ENCODE results near the gene SLC6A13.
"Not testable (repeated sequence)": the region's sequence is repeated elsewhere in the genome, so short reads cannot be mapped to it uniquely, and the experiment has no call there.

The SLC6A13 gene

GRCh38 chr12:263574-263973 is 938 bp upstream of the SLC6A13 start:
- DNase-seq, result no peak

DNA sequence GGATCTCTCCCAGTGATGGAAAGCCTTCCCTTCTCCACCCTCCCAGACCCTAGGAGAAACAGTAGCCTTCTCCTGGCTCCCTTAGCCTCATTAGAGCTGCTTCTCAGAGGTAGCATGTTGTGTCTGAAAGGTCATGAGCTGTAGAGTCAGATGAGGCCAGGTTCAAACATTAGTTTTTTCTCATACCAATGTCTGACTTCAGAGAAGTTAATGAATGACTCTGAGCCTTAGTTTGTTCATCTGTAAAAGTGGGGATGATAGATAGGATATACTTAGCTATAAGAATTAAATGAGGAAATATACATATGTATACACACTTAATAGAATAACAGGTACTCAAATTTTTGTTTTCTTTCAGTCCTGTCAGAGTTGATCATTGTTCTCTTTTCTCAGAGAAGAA is 523 bp downstream of the SLC6A13 start:
- no peak for DNase-seq

DNA sequence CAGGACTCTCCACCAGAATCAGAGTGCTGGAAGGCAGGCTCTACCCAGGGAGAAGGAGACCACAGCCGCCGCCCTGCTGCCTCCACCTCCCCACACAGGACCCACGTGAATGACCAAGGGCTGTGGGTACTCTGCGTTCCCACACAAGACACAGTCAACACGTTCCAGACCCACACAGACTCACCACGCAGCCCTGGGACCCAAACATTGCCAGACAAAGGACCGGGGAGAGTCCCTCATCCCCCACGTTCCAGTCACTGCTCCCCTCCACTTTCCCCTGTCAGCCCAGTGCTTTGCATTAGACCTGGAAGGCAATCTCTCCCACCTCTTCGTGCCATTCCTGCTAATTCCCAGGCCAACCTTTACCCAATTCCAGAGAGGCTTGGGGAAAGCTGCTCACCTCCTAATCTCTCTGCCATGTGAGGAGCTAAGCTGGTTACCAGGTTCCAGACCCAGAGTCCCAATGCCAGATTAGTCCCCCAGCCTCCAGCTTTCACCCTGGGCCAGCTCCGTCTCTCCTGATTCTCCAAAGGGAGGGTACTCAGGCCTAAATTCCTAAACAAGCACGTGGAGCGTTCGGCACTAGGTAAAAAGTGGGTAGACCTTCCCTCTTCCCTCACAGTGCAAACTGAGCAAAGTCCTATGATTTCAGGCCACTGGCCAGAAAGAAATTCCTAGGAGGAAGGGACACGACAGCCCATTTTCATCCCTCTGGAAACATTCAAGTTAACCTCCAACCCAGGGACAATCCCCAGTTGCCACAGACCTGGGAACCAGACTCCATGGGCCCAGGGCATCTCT is 4.9 kb downstream of the SLC6A13 start:
- no peak for DNase-seq

GRCh38 chr12:256958-257357 is 5.7 kb downstream of the SLC6A13 start:
- DNase-seq, result no peak

DNA sequence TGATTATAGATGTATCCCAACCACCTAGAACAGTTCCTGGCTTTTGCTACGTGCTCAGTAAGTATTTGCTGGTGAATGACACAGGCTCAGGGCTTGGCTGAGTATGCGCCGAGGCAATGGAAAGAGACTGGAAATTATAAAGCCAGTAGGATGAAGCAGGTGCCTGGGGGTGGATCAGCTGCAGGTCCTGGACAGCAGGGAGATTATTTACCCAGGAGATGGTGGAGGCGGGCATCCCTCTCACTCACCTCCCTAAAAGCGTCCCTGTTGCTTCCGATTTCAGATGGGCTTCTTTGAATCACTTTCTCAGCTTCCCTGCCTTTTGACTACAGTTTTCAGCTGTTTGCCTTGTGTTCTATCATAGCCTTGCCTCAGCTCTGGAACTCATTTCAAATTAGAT is 6.4 kb downstream of the SLC6A13 start:
- DNase-seq, result no peak

DNA sequence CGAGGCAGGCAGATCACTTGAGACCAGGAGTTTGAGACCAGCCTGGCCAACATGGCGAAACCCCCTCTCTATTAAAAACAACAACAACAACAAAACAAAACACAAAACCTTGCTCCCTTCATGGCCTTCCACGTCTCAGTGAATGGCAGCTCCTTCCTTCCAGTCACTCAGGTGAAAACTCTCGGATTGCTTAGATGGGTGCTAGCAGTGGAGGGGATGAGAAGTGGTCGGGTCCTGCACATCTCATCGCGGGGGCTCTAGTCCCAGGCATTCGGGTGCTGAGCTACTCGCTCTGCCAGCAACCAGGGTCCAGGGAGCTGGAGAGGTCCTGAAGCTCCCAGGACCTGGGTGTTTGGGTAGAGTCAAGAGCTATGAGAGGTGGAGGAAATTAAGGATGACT is 7.7 kb downstream of the SLC6A13 start:
- no peak for DNase-seq

DNA sequence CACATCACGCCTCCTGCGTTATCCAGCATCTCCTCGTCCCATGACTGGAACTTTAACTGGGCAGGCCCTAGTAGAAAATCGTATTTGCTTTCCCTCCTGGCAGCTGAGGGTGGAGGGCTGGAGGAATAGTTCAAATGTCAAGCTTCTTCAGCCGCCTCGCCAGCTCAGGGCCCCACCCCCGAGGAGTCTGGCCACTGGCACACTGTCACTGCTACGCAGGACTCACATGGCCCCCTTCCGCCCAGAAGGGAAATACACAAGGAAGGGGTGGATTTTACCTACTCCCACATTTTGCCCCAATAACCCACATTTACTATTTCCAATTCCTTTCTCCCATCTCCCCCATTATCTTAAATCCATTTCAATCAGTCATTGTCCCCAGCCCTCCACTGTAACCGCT is 8.6 kb downstream of the SLC6A13 start:
- no peak for DNase-seq

GRCh38 chr12:253116-253831 is 9.4 kb downstream of the SLC6A13 start:
- DNase-seq, result no peak

- DNase-seq, result no peak
These were observed 10.0 kb downstream of the SLC6A13 start for GRCh38 chr12:252636-253035.

DNA sequence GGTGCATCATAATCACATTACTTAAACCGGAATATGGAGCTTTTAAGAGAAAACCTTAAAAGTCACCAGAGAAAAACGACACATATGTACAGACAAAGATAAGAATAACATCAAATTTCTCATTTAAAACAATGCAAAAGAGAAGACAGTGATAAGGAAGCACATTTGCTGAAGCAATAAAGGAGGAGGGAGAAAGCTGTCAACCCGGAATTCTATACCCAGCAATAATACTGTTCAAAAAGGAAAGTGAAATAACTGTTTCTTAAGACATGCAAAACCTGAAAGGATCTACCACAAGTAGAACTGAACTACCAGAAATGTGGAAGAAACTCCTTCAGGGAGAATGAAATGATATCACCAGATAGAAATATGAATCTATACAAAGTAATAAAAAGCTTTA is 15.4 kb downstream of the SLC6A13 start:
- no peak for DNase-seq

GRCh38 chr12:243381-243780 is 19.3 kb downstream of the SLC6A13 start:
- no peak for DNase-seq

DNA sequence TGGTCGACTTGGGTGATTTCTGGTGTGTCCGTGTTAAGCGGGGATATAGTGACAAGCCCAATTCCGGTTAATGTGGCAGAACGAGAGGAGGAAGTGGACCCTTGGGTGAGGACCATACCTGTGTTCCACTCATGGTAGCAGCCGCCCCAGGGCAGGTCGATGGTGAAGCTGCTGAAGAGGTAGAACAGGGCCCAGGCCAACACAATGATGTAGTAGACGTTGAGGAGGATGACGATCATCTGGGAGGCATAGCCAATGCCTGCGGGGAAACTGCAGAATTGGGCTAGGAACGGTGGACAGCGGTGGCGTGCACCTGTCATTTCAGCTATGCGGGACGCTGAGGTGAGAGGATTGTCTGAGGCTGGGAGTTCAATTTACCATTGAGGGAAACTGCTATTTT is 20.1 kb downstream of the SLC6A13 start:
- no peak for DNase-seq

GRCh38 chr12:241266-241665 is 21.4 kb downstream of the SLC6A13 start:
- DNase-seq, result no peak

DNA sequence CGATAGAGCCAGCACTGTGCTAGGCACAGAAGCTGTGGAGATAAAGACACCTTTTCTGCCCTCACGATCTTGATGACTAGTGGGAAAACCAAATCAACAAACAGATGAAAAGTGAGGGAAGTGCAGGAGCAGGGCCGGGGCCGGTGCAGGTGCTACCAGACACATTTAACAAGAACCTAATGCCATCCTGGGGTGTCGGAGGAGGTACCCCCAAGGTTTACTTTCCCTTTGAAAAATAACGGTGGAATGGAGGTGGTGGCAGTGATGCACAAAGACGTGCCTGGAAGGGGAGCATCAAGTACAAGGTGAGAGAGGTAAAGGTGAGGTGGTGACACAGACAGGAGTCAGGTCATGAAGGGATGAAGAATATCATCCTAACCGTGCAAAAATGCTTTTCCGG is 22.1 kb downstream of the SLC6A13 start:
- no peak for DNase-seq

DNA sequence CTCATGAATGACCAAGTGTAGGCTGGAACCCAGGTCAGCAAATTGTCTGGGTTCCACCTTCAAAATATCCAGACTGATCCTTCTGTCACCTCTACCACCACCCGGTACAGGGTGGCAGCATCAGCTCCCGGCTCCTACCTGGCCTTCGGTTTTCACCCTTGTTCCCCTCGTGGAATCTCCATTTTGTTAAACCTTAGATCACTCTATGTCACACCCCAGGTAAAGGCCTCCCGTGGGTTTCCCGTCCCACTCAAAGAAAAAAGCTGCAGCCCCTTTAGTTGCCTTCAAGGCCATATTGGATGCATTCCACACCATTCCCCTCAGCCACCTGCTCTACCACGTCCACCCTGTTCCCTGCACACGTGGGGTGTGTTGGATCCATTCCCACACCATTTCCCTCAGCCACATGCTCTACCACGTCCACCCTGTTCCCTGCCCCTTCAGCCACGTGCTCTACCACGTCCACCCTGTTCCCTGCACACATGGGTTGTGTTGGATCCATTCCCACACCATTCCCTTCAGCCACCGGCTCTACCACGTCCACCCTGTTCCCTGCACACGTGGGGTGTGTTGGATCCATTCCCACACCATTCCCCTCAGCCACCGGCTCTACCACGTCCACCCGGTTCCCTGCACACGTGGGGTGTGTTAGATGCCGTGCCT is 23.8 kb downstream of the SLC6A13 start:
- no peak for DNase-seq

- no peak for DNase-seq
These were observed 24.5 kb downstream of the SLC6A13 start for GRCh38 chr12:238116-238515.

DNA sequence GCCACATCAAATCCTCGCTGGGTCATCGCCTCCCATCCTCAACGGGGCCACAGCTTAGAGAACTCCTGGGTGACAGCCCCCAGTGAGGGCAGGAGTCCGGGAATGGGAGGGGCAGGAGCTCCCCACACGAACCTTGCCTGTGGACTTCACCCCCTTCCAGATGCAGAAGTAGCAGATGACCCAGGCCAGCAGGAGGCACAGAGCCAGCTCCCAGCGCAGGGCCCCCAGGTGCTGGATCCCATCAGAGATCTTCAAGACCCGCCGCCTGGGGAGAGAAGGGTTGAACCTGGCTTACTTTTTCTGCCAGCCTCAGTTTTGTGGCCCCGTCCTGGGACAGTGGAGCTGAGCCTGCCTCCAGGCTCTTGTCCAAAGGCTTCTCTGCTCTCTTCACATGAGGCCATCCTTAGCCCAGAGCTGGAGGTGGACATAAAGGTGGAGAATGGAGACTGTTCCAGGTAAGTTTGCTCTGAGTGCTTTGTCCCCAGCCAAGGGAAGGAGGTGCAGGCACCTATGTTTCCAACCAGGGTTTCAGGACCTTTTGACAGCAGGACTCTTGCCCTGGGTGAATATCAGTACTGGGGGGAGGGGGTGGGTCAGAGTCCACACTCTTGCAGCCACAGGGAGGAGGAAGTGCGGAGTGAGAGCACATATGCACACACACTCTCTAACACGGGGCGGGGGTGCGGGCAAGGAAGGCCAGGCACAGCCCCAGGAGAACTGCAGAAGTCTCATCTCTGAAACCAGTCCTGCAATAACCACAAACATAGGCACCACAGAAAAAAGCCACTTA is 25.4 kb downstream of the SLC6A13 start:
- no peak for DNase-seq

GRCh38 chr12:236445-236844 is 26.2 kb downstream of the SLC6A13 start:
- DNase-seq, result no peak

- not testable (repeated sequence) for DNase-seq
These were observed 26.7 kb downstream of the SLC6A13 start for GRCh38 chr12:235967-236366.

GRCh38 chr12:234891-235415 is 27.7 kb downstream of the SLC6A13 start:
- no peak for DNase-seq

DNA sequence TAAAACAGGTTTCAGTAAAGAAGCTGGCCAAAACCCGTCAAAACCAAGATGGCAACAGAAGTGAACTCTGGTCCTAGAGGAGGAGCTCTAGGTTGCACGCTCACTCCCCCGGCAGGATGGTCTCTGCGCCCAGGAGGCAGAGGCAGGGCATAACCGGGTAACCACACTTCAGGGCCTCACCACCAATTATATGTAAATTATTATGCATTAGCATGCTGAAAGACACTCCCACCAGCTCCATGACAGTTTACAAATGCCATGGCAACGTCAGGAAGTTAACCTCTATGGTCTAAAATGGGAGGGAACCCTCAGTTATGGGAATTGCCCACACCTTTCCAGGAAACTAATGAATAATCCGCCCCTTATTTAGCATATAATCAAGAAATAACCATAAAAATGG is 28.6 kb downstream of the SLC6A13 start:
- DNase-seq, result no peak

- DNase-seq, result no peak
These were observed 29.0 kb downstream of the SLC6A13 start for GRCh38 chr12:233615-233968.

Measured in NCI-H2227 treated with DMSO at 0.1 percent for 48 hours (cell line).